OCI-LY1 (cell line): Measurements from ENCODE around the gene BAD.

ENCODE experiments used
- CTCF ChIP-seq: fragments of 200-600 bp; sonication (generic), shearing (Covaris generic); IDR thresholded peaks from 2 replicates; pipeline ENCODE4 v1.5.1; 2017; ENCODE audit warnings: mild to moderate bottlenecking, antibody characterized with exemption, low read length, moderate library complexity, mixed read lengths
- EZH2 ChIP-seq: fragments of 200-600 bp; sonication (generic), shearing (Covaris generic); IDR thresholded peaks from 2 replicates; pipeline ENCODE4 v1.8.0; 2017; ENCODE audit warnings: borderline replicate concordance, mixed run types, mild to moderate bottlenecking, antibody characterized with exemption, low read length, moderate library complexity, mixed read lengths

- TF ChIP-seq CTCF (no peak), EZH2 (no peak)
Observed at GRCh38 chr11:64303109-64304031, 18.9 kb upstream of the BAD start.
